A673 (cell line): ENCODE results near the gene ATP1B4.

Experiments used
- CTCF ChIP-seq: fragments of 300-800, 200-600 bp; sonication (generic); conservative IDR thresholded peaks from 2 replicates; pipeline ENCODE4 v1.5.1; 2017; ENCODE audit warnings: low read depth, mild to moderate bottlenecking, antibody characterized with exemption, low read length, moderate library complexity, mixed read lengths
- EZH2 ChIP-seq: fragments of 200-600 bp; sonication (generic); IDR thresholded peaks from 2 replicates; pipeline ENCODE4 v1.6.1; 2017; ENCODE audit warnings: borderline replicate concordance, low read depth, mild to moderate bottlenecking, mixed read lengths, antibody characterized with exemption, low read length; ENCODE audit not compliant: poor library complexity, severe bottlenecking

DNA sequence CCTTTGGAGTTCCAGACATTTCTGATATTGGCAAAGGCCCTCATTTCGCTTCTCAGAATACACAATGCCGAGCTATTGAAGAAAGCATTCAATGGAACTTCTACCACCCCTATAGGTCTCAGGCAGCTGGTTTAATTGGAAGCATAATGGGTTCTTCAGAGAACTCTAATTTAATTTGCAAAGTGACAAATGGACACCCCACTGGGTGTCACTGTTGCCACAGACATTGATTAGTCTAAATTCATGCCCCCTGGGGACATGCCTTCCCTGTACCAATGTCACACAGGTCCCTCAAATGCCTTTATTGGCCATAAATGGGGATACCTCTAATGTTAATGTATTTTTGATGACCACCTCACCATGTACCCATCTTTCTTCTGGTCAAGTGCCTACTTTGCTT lies 27.7 kb upstream of the ATP1B4 start:
- TF ChIP-seq CTCF (no peak), EZH2 (no peak)
